Kidney capillary endothelial cell (primary cell): Measurements from ENCODE around the gene HP1BP3.
"Not testable (repeated sequence)": the region's sequence is repeated elsewhere in the genome, so short reads cannot be mapped to it uniquely, and the experiment has no call there.

ENCODE experiments used
- DNase-seq: peaks from one replicate; pipeline ENCODE4 v3.0.0-alpha.2; 2018; ENCODE audit warnings: low spot score

Gene HP1BP3

DNA sequence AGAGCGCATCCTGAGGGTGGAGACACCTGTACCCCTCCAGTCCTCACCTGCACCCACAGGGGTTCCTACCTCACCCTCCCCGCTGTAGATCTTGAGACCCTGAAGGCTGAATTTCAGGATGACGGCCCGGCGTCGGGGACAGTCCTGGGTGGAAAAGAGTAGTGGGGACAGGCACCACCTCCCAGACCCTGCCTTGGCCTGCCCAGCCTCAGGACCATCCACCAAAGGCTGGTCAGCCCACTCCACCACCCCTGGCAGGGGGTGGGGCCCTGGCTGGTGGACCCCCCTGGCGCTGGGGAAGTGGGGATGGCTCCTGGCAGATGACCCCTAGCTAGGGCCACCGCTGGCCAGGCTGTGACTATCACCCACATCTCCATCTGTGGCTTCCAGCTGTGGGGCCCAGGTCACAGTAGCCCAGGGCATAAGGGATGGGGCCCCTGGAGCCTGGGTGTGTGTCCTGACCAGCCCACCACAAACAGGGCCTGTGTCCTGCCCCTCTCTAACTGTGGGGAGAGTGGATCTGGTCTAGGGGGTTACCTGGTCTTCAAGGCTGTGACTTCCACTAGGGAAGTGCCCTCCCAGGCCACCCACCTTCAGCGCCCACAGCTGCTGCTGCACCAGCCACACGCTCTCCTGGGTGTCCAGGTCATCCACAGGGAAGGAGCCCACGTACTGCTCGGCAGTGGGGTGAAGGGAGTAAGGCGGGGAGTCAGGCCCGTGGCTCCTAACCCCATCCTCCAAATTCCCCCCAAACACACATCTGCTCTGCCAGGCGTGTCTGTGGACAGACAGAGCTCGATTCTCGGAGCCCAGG lies 60.0 kb downstream of the HP1BP3 start:
- no peak for DNase-seq

DNA sequence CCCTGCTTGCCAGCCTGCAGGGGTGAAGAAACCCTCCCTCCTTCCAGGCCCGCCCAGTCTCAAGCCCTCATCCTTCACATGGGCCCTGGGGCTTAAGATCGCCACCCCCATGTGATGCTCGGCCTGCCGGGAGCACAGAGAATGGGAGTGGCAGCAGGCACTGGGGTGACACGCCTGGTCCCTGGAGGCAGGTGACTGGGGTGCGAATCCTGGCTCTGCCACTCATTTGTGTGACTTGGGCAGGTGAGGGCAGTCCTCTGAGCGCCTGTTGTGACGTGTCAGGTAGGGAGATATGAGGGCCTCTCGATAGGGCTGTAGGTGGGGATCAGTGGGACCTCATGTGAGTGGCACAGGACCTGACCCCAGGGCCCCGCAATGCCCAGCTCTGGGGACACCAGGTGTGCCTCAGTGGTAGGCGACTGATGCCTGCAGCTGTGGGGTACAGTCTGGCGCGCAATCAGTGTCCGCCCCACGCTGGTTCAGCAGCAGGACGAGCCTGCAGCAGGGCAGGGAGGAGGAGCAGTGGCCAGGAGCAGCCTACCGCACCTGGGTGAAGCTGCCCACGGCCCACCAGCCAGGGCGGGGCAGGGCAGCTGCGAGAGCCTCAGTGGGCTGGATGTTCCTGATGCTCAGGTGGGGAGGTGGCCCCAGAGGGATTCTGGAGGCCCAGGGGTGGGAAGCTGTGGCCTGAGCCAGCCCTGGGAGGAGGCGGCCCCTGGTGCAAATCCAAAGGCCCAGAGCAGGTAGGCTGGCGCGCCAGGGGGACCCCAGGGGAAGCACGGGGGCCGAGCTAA lies 60.8 kb downstream of the HP1BP3 start:
- no peak for DNase-seq

DNA sequence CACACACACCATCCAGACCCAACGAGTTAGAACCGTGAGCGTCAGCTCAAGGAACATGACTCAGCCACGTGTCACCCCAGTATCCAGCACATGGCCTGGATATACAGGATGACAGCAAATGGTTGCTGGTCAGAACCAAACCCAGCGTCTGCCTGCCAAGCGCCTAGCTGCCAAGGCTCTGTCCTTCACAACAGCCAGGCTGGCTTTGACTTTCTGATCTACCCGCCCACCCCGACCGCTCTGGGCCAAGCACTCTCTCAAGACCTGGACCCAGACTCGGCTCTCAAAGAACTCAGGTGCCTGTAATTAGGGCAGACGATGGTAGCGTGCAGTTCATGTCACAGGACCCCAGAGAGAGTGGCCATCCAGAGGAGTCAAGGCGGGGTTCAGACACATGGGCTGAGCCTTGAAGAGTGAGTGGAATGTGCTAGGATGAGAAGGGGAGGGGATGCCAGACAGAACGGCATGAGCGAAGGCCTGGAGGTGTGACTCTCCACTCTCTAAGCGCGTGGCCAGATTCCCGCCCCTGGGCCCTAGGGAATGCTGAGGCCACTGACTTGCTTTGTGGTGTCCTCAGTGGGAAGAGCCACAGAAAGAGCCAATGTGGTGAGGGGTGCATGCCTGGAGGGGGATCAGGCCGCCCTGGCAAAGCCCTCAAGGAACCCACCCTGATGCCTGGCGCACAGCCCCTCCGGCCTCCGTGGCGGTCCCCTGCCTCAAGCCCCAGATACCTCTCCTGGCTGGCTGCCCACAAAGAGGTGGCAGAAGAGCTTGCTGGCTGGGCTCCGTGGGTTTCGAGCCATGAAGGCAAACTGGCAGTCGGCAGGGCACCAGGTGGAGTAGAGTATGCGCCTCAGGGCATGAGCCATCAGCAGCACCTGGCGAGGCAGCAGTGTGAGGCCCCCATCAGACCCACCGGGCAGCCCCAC lies 61.7 kb downstream of the HP1BP3 start:
- peak; percentile 79 for DNase-seq

DNA sequence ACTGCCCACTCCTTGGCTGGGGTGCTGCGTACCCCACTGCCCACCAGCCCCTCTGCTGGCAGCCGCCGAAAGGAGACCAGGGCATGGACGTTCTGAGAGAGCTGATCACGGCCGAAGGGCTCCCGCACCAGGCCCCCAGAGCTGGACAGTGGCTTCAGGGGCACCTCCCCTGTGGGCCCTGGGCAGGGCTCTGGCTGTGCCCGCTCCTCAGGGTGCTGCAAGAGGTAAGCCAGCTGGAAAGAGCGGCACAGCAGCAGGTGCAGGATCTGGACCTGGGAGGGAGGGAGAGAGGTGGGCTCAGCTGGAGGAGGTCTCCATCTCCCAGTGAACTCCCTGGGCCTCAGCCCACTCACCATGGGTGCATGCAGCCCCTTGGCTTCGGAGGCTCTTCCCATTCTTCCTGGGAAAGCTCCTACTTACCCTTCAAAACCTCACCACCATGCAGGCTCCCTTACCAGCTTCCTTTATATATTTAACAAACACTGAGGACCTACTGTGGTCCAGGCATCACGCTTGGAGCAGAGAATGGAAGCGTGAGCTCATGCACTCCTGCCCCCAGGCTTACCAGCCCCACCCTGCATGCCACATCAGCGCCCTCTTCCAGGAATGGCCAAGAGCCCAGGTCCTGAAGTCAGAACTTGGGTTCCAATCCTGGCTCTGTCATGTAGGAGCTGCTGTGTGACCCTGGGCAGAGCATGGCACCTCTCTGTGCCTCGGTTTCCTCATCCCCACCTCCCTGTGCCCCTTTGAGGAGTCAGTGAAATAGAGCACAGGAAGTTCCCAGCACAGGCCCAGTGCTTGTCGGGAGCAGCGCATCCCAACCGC lies 62.5 kb downstream of the HP1BP3 start:
- no peak for DNase-seq

DNA sequence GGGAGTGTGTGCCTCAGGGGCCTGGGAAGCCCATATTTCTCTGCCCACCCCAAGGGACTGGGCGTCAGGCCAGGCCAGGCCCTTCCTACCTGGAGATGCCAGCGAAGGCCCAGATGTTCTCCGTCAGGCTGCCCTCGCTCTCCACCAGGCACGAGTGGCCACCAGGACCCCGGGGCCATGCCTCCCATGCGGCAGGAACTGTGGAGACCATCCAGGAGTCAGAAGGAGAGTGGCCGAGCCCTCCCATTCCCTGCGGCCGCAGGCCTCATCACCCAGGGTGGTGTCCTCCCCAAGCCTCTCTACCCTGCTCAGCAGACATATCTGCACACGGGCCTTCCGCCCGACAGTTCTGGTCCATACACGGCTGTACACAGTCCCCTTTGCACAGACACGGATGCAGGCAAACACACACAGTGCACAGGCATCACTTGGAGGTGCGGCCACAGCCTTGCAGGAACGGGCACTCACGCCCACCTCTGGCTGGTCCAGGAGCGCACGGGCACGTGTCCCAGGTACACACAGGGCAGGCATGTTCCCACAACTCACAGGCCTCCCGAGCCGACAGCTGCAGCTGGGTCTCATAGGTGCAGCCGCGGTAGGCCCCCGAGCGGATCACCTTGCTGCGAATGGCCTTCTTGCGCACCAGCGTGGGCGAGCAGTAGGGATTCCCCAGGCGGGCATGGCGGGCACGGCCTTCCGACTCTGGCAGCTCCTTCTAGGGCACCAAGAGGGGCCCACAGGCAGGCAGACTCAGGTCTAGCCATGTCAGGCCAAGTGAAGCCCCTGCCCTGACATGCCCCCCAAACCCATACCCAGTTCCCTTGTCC lies 63.4 kb downstream of the HP1BP3 start:
- DNase-seq = no peak

DNA sequence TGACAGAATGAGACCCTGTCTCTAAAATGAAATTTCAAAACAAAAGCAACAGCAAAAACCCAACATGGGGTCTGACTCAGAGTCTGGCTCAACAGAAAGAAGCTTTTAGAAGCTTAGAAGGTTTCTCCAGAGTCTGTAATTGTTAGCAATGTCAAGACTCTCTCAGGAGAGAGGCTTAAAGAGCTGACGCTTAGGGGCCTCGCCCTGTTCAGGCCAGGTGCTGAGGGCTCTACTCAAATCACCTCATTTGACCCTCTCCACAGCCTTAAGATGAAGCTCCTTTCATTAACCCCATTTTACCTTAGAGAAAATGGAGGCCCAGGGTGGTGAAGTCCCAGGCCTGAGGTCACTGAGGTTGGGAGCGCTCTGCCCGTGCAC lies 64.0 kb downstream of the HP1BP3 start:
- no peak for DNase-seq

DNA sequence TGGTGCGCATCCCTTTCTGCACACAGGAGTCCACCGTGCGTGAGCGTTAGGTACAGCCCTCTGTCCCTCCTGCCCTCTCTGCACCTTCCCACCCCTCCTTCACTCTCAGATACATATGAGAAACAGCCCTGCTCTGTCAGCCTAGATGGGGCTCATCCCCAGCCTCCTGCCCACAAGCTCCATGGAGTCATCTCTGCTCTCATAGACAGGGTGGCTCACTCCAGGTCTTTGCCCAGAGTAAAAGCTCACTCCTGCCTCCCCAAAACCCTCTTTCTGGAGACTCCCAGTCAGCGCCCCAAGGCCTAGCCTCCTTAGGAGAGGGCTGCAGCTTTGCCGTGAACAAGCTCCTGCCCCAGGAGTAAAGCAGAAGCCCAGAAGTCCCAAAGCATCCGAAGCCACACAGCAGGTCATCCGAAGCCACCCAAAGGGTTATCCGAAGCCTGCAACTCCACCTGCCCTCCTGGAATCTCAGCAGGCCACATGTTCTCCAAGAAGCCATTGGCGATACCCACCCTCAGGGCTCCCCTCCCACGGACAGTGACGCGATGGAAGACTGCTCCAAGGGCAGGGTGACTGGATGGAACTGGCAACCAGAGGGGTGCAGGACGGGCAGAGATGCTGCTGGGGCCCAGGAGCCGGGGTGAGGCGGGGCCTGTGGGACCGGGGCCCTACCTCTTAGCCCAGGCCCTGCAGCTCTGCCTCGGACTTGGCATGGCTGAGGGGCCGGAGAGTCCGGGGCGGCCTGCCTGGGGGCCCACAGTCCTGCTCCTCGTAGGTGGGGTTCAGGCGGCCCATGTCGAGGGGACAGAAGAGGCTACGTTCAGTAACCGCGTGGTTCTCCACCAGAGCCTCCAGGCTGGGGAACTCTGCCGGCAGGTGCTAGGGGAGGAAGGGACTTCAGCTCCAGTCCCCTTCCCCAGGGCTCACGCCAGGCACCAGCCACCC lies 65.7 kb downstream of the HP1BP3 start:
- DNase-seq = no peak

DNA sequence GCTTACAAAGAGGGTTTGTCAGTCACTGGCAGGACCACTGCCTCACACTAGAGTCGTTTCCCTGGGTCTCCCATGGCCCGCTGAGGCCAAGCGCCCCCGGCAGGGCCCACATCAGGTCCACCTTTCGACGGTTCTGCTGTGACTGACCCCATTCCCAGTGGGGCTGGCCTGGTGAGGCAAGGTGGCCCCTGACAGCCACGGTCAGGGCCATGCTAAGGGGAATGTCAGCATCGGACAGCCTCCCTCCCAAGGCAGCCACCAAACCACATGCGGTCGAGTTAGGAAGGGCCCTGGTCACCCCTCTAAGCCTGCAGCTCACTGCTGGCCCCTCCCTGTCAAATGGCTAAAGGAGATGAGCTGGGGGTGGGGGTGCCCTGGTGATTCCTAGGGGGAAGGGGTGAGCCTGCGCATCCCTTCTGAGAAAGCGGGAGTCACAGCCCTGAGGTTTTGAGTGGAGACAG lies 66.4 kb downstream of the HP1BP3 start:
- DNase-seq = no peak

DNA sequence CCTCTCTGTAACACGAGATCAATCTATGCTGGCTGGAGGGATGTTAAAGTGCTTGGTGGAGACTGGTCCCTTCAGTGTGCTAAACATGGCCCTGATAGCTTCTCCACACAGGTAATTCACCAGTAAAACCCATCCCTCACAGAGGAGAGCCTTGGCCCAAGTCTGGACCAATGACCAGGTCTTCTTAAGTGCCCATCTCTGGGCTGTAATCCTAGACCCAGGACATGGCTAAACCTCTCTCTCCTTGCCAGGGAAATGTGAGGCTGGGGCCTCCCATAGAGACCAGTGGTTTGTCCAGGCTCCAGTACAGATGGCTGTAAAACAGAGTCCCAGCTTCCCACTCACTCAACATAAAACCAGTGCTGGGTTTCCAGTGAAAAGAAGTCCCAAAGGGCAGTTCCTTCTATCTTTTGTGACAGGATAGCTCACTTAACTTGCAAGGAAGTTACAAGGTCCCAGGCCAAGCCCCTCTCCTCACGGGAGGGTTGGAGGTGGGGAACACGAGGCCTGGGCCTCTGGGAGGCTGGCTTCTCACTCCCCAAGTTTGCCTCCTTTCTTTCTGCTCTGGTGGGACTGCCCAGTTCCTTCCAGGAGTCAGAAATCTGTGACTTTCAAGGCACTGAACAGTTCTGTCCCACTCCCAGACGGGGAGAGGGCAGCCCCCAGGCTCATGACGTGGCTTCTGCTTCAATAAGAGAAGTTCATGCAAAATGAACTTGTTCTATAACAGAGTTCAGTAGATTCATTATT lies 67.1 kb downstream of the HP1BP3 start:
- no peak for DNase-seq

DNA sequence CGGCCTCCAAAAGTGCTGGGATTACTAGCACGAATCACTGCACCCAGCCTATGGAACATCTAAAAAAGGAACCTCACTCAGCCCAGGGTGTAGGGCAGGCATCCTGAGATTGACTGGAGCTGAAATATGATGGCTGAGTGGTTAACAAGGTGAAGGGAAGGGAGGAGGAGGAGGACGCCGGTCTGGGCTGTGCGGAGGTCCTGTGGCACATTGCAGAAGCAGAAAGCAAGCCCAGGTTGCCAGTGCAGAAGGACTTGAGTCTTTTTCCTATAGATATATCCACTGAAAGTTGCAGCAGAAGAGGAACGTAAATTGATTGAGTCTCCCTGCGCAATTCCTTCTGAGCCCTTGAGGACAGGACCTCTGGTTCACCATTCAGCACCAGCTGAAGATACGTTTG lies 67.8 kb downstream of the HP1BP3 start:
- no peak for DNase-seq

DNA sequence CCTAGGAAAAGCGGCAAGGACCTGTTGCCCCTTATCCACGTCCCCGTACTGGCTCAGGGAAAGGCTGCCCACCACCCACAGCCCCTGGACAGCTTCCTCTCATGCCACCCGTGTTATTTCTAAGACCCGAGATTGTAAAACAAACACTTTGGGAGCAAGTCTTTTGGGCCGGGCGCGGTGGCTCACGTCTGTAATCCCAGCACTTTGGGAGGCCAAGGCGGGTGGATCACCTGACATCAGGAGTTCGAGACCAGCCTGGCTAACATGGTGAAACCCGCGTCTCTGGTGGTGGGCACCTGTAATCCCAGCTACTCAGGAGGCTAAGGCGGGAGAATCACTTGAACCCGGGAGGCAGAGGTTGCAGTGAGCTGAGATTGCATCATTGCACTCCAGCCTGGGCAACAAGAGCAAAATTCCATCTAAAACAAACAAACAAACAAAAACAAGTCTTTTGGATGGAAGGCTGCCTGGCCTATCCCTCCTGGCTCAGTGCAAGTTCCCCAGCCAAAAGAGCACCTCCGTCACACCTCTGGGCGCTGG lies 68.7 kb downstream of the HP1BP3 start:
- not testable (repeated sequence) for DNase-seq

DNA sequence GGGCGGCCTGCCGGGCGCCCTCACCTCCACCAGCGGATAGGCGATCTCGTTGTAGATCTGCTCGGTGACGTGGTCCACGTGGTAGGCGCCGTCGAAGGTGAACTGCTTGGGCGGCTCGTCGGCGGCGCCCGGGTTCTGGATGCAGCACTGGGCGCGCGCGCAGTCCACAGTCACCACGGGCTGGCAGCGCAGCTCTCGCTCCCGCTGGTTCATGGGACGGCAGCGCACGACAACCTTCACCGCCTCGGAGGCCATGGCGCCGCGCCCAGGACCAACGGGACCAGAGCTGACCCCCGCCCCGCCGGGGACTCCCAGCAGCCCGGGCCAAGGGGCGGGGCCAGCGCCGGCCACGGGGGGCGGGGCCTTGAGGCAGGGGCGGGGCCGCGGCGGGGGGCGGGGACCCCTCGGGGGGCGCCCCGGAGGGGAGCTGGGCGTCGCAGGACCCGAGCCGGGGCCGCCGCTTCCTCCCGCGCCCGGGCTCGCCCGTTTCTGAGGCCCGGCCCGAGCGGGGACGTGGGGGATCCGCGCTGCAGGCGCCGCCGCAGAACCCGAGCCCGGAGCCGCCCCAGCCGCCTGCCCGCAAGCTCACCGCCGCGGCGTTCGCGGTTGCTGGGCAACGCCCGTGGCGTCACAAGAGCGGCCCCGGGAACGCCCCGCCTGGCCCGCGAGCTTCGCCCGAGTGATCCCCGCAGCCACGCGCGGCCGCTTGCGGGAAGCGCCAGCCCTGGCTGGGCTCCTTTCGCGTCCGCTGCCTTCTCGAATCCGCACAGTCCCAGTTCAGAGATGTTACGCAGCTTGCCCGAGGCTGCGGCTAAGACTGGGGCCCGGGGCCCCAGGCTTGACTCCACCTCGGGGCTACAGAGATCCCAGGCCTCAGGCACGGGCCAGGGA lies 69.4 kb downstream of the HP1BP3 start, which contains the start of gene KIF17:
TSS of gene KIF17 (minus strand) at position 556 of the 891 bp plus-strand sequence. CDS start at position 255, 301 bp downstream.
- DNase-seq = peak; percentile 49

DNA sequence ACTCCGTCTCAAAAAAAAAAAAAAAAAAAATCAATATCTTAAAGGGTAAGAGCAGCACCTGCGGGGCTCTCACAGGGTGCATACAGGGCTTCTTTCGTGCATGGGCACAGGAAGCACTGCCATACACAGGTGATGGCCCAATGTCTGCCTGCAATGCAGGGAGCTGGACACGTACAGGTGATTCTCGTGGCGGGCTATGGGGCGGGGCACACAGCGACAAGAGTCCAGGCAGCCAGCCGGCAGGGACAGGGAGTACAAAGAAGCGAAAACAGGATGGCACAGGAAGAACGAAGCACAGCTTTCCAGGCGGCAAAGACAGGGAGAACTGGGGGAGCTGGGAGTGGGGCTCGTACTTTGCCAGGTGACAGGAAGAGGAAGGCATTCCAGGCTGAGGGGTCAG lies 70.9 kb downstream of the HP1BP3 start:
- DNase-seq = no peak

DNA sequence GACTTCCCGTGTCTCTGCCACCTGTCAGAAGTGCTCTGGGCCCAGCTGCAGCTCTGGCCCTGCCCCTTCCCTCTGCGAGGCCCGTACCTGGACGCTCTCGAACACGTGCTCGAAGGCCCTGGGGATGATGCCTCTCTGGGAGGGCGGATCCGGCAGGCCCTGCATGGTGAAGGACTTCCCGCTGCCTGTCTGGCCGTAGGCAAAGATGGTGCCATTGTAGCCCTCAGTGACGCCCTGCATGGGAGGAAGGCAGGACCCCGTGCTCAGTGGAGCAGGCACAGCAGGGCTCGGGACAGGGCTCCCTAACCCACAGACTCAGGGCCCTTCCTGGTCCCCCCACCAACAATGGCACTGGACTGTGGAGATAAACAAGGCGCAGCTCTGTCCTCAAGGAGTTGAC lies 71.7 kb downstream of the HP1BP3 start:
- DNase-seq = no peak

DNA sequence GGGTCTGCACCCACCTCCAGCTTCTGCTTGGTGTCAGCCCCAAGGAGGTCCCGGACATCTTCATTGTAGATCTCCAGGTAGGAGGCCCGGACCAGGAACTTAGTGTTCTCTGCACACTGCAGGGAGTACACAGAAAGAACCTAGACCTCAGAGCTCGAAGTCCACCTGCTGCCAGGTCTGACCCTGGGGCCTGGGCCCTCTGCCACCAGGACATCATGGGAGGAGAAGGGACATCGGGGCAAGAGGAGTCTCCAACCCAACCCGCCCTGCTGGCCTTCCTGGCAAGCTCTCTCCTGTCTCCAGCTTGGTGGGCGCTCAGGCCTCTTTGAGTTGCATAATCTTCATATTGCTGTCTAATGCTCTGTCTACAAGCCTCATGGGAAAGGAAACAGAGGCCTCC lies 73.7 kb downstream of the HP1BP3 start:
- DNase-seq = no peak

DNA sequence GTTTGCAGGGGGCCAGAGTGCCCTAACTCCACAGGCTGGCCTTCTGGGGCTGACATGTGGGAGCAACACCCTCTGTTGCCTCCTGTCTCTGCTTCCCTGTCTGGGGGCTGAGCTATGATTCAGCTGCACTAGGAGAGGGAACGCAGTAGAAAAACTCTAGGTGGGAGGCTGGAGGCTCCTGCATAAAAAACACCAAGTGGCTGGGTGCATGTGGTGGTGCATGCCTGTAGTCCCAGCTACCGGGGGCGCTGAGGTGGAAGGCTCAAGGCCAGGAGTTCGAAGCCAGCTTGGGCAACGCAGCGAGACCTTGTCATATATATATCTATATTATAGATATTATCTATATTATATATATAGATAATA lies 74.9 kb downstream of the HP1BP3 start:
- DNase-seq = no peak
